CD14-positive monocyte (primary cell): ENCODE results near the gene ZNF598. TPM values are rescaled to one million over a fixed set of nuclear protein-coding genes. Genes with fewer than 3 reads are reported as not detected.
A peak's percentile ranks its signal among the peaks of the same experiment; 100 is the strongest.

Experiments used
- DNase-seq, 3 donors: peaks; one replicate each; pipeline ENCODE4 v3.0.0-alpha.2; 2011 to 2022
- H2AFZ ChIP-seq: 2 replicates; pipeline ENCODE4 v1.6.0; 2012; ENCODE audit warnings: mild to moderate bottlenecking, low read depth, low read length, inconsistent platforms; ENCODE audit not compliant: insufficient read depth, poor library complexity, severe bottlenecking
- H3K27ac ChIP-seq, 2 donors: 1 replicate in 1 of 2; 2 replicates in 1 of 2; pipeline ENCODE4 v1.5.1; 2012 to 2013; ENCODE audit warnings: low read length in 2 of 2, control low read depth in 1 of 2, inconsistent platforms in 1 of 2, low read depth in 1 of 2, mild to moderate bottlenecking in 1 of 2
- H3K27me3 ChIP-seq, 2 donors: one replicate each; pipeline versions ENCODE4 v1.6.0 to v1.6.1; 2011 to 2013; ENCODE audit warnings: low read length in 2 of 2; ENCODE audit not compliant: control insufficient read depth in 2 of 2, insufficient read depth in 2 of 2
- H3K36me3 ChIP-seq, 2 donors: replicated peaks in 1 of 2; 1 replicate in 1 of 2; 2 replicates in 1 of 2; pipeline versions ENCODE4 v1.5.1 to v1.6.1; 2012 to 2013; ENCODE audit warnings: low read length in 2 of 2, control low read depth in 1 of 2, inconsistent platforms in 1 of 2, mild to moderate bottlenecking in 1 of 2; ENCODE audit not compliant: insufficient read depth in 2 of 2, control insufficient read depth in 1 of 2
- H3K4me1 ChIP-seq, 2 donors: 1 replicate in 1 of 2; 2 replicates in 1 of 2; pipeline versions ENCODE4 v1.5.1 to v1.6.1; 2012 to 2013; ENCODE audit warnings: low read length in 2 of 2, control low read depth in 1 of 2, inconsistent platforms in 1 of 2, mild to moderate bottlenecking in 1 of 2, moderate library complexity in 1 of 2; ENCODE audit not compliant: insufficient read depth in 2 of 2, control insufficient read depth in 1 of 2
- H3K4me2 ChIP-seq: replicated peaks from 2 replicates; pipeline ENCODE3; 2012; ENCODE audit warnings: low read length, moderate library complexity, mild to moderate bottlenecking; ENCODE audit not compliant: poor library complexity, severe bottlenecking; ENCODE audit errors: extremely low read depth
- H3K4me3 ChIP-seq, 3 experiments: fragments of 200-600 bp in 1 of 3; sonication (generic) in 1 of 3; replicated peaks in 1 of 3; 1 replicate in 2 of 3; 2 replicates in 1 of 3; pipeline ENCODE4 v1.5.1; 2011 to 2013; ENCODE audit warnings: low read length in 3 of 3, mild to moderate bottlenecking in 3 of 3, control low read depth in 2 of 3, low read depth in 2 of 3, inconsistent platforms in 1 of 3, moderate library complexity in 1 of 3
- H3K79me2 ChIP-seq: 2 replicates; pipeline ENCODE4 v1.6.0; 2012; ENCODE audit warnings: mild to moderate bottlenecking, control low read depth, inconsistent platforms, low read length, moderate library complexity; ENCODE audit not compliant: insufficient read depth
- H3K9ac ChIP-seq: 2 replicates; pipeline ENCODE4 v1.6.0; 2017; ENCODE audit warnings: low read length, mild to moderate bottlenecking; ENCODE audit not compliant: insufficient read depth, poor library complexity, severe bottlenecking
- H3K9me3 ChIP-seq, 2 donors: replicated peaks in 1 of 2; 1 replicate in 1 of 2; 2 replicates in 1 of 2; pipeline versions ENCODE4 v1.5.1 to v1.6.1; 2012 to 2013; ENCODE audit warnings: low read length in 2 of 2, control low read depth in 1 of 2; ENCODE audit not compliant: control insufficient read depth in 1 of 2, insufficient read depth in 1 of 2
- H4K20me1 ChIP-seq: 2 replicates; pipeline ENCODE4 v1.6.0; 2012; ENCODE audit warnings: mild to moderate bottlenecking, low read length, control low read depth, moderate library complexity; ENCODE audit not compliant: insufficient read depth
- H3K27ac Mint-ChIP-seq, 7 donors: one replicate each; pipeline ENCODE4 v1.8.0; 2020; ENCODE audit warnings: mild to moderate bottlenecking in 7 of 7, mixed read lengths in 7 of 7, moderate library complexity in 6 of 7, inconsistent platforms in 2 of 7
- H3K27me3 Mint-ChIP-seq, 3 donors: one replicate each; pipeline ENCODE4 v1.8.0; 2021 to 2022; ENCODE audit warnings: low read depth in 3 of 3, mild to moderate bottlenecking in 3 of 3, mixed read lengths in 3 of 3, moderate library complexity in 3 of 3, inconsistent platforms in 1 of 3
- H3K36me3 Mint-ChIP-seq, 2 donors: one replicate each; pipeline ENCODE4 v1.8.0; 2020; ENCODE audit warnings: mixed read lengths in 2 of 2, inconsistent platforms in 1 of 2, mild to moderate bottlenecking in 1 of 2
- H3K4me1 Mint-ChIP-seq: one replicate; pipeline ENCODE4 v1.8.0; 2020; ENCODE audit warnings: mild to moderate bottlenecking, mixed read lengths
- H3K4me3 Mint-ChIP-seq, 2 donors: one replicate each; pipeline ENCODE4 v1.8.0; 2020; ENCODE audit warnings: mild to moderate bottlenecking in 2 of 2, mixed read lengths in 2 of 2, moderate library complexity in 1 of 2
- H3K9me3 Mint-ChIP-seq, 7 donors: one replicate each; pipeline ENCODE4 v1.8.0; 2020 to 2022; ENCODE audit warnings: mixed read lengths in 7 of 7, mild to moderate bottlenecking in 6 of 7, moderate library complexity in 6 of 7, inconsistent platforms in 2 of 7
- WGBS: methylation state at CpG from one replicate; pipeline ENCODE4 v1.1.5; 2013; ENCODE audit warnings: missing lambda C conversion rate; ENCODE audit not compliant: insufficient coverage; 5-methylcytosine and 5-hydroxymethylcytosine counted together
- intact Hi-C, 2 donors: fragments of 100-400 bp; cut with micrococcal nuclease; formaldehyde crosslinking; loops; one replicate each; pipeline versions ENCODE4 v1.15.0 to v1.15.1; 2023
- polyA plus RNA-seq, 3 donors: library from polyadenylated mRNA; depleted of rRNA in 1 of 3; unstranded in 2 of 3; stranded (reverse) in 1 of 3; fragments of 300-500 nt in 2 of 3; fragments of >200 nt in 1 of 3; fragmentation: Illumina TruSeq in 2 of 3; gene quantifications; 1 replicate in 2 of 3; 2 replicates in 1 of 3; pipeline ENCODE4 v1.2.3, GENCODE V29; 2012 to 2021
- TF ChIP-seq, protein P1 (sequence below): fragments of 200-600 bp; IDR thresholded peaks from one replicate; pipeline ENCODE4 v1.8.0; 2022; ENCODE audit warnings: antibody characterized with exemption, mild to moderate bottlenecking

Gene ZNF598
- polyA plus RNA-seq, 3 donors = 1.4 to 42.1 (median 1.5) TPM

DNA sequence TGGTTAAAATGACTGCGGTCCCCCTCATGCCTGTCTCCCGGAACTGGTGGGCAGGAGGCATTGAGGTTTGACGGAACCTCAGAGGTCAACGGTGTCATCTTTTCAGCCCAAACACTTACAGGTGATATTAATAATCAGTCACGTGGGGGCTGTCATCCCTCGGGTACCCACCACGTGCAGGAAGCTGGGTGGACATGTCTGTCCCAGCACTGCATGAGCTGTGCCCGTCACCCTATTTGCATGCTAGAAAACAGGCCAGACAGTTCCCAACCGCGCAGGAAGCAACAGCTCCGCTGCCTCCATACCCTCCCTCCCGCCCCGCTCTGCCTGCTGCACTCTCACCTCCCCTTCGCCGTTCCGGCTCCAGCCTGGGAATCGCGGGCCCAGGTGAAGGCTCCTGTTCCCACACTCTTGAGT, 18.5 kb downstream of the ZNF598 start:
- Mint-ChIP-seq H3K27me3 (peaks cover 35 to 52% (median 42%) of the 10 kb centered on the region in 3 donors), H3K4me3 (peak overlapping the region; percentile 57 to 79), H3K36me3 (peaks cover 19 to 25% of the 10 kb centered on the region in 2 donors), H3K4me1 (peaks cover 14% of the 10 kb centered on the region), H3K27ac (peak overlapping the region in 2 of 7 donors; percentile 70 to 83), H3K9me3 (peaks cover 0 to 16% (median 11%) of the 10 kb centered on the region in 7 donors)
- Histone ChIP-seq H3K27me3 (peaks cover 20 to 33% of the 10 kb centered on the region in 2 donors), H4K20me1 (peaks cover 2% of the 10 kb centered on the region), H3K4me3 (peak overlapping the region in 1 of 3 experiments; percentile 57), H3K79me2 (no peaks in the 10 kb centered on the region), H3K4me1 (peaks cover 18% of the 10 kb centered on the region in 2 donors), H3K36me3 (peaks cover 5 to 9% of the 10 kb centered on the region in 2 donors), H2AFZ (peak overlapping the region; percentile 71), H3K27ac (no peak overlapping the region), H3K9ac (no peak overlapping the region), H3K9me3 (peaks cover 7 to 8% of the 10 kb centered on the region in 2 donors), H3K4me2 (peak overlapping the region; percentile 64)
- intact Hi-C loops = no loop called here
- TF ChIP-seq, protein P1, sequence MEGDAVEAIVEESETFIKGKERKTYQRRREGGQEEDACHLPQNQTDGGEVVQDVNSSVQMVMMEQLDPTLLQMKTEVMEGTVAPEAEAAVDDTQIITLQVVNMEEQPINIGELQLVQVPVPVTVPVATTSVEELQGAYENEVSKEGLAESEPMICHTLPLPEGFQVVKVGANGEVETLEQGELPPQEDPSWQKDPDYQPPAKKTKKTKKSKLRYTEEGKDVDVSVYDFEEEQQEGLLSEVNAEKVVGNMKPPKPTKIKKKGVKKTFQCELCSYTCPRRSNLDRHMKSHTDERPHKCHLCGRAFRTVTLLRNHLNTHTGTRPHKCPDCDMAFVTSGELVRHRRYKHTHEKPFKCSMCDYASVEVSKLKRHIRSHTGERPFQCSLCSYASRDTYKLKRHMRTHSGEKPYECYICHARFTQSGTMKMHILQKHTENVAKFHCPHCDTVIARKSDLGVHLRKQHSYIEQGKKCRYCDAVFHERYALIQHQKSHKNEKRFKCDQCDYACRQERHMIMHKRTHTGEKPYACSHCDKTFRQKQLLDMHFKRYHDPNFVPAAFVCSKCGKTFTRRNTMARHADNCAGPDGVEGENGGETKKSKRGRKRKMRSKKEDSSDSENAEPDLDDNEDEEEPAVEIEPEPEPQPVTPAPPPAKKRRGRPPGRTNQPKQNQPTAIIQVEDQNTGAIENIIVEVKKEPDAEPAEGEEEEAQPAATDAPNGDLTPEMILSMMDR = no peak
- DNase-seq = peak in 2 of 3 donors; percentile 33 to 54
- 0% methylated on average over 14 of the region's 18 CpGs for WGBS

DNA sequence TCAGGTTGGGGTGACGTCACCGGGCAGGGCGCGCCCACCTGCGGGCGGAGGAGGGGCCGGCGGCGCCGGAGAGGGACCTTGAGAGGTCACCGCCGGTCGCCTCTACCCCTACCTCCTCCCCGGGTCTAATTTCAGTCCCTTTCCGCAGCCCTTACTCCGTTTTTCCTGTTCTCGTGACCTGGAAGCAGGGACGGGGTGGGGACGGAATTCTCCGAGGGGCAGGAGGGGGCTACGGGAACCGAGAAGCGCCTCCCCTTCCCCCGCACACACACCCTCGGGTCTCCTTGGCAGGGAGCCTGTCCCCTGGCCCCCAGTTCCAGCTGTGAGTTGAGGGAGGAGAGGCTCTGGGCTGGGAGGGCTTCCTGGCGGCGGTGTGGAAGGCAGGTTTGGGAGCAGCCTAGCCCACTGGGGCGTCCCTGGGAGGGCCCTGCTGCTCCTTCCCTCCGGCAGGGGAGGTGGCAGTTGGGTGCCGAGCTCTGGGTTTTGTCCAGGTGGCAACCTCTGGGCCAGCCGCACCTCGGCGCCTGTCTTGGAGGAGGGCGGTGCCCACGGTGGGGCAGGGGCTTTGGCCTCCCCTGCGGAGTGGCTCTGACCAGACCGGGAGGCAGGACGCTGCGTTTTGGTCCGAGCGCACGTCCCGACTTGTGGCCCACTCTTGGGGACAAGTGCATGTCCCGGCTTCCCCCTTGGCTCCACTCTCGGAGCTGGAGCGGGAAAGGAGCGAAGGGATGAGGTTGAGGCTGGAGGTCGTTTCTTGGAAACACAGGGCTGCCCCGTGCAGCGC, 19.1 kb downstream of the ZNF598 start:
- peaks cover 7 to 8% of the 10 kb centered on the region in 2 donors for H3K9me3 ChIP-seq
- Mint-ChIP-seq H3K27ac (peak overlapping the region in 1 of 7 donors; percentile 69), H3K27me3 (peaks cover 35 to 52% (median 42%) of the 10 kb centered on the region in 3 donors), H3K4me3 (peak overlapping the region; percentile 27 to 79), H3K9me3 (peaks cover 0 to 16% (median 11%) of the 10 kb centered on the region in 7 donors), H3K4me1 (peaks cover 15% of the 10 kb centered on the region), H3K36me3 (peaks cover 25 to 29% of the 10 kb centered on the region in 2 donors)
- H2AFZ ChIP-seq = peak overlapping the region; percentile 54
- H3K27me3 ChIP-seq = peaks cover 20 to 33% of the 10 kb centered on the region in 2 donors
- H3K4me1 ChIP-seq = peaks cover 18% of the 10 kb centered on the region in 2 donors
- peaks cover 11 to 15% of the 10 kb centered on the region in 2 donors for H3K36me3 ChIP-seq
- no peak overlapping the region for H3K27ac ChIP-seq
- intact Hi-C loops = no loop called here
- peak overlapping the region in 1 of 3 experiments; percentile 17 for H3K4me3 ChIP-seq
- H3K9ac ChIP-seq = peak overlapping the region; percentile 19
- TF ChIP-seq, protein P1 = no peak
- H3K4me2 ChIP-seq = peak overlapping the region; percentile 34
- DNase-seq = no peak
- no peaks in the 10 kb centered on the region for H3K79me2 ChIP-seq
- H4K20me1 ChIP-seq = peaks cover 2% of the 10 kb centered on the region
- WGBS = 3% methylated on average over 35 of the region's 50 CpGs
